ENCODE data around the gene KDM4F.

The KDM4F gene

GRCh38 chr11:95044010-95044409 is 5.2 kb upstream of the KDM4F start:
- H3K4me3 ChIP-seq (ENCODE audit: low read depth, low read length), result no peak overlapping the region
- in situ Hi-C loops (cut with HindIII; ENCODE audit: low sequenced_read_pairs), result no loop called here
- DNase-seq (ENCODE audit: low read depth, low spot score), result no peak
- no peak for TF ChIP-seq CTCF (IDR thresholded peaks at IDR 0.05; ENCODE audit: low read depth, low read length)

- TF ChIP-seq CTCF (IDR thresholded peaks at IDR 0.05; ENCODE audit: low read depth, low read length), result no peak
- no peak for DNase-seq (ENCODE audit: low read depth, low spot score)
- in situ Hi-C loops (cut with HindIII; ENCODE audit: low sequenced_read_pairs), result no loop called here
- H3K4me3 ChIP-seq (ENCODE audit: low read depth, low read length), result no peak overlapping the region
These were observed 3.4 kb upstream of the KDM4F start for GRCh38 chr11:95045812-95046211.

- in situ Hi-C loops (cut with HindIII; ENCODE audit: low sequenced_read_pairs), result no loop called here
- H3K4me3 ChIP-seq (ENCODE audit: low read depth, low read length), result no peak overlapping the region
- DNase-seq (ENCODE audit: low read depth, low spot score), result no peak
- TF ChIP-seq CTCF (IDR thresholded peaks at IDR 0.05; ENCODE audit: low read depth, low read length), result no peak
These were observed 1.5 kb downstream of the KDM4F start for GRCh38 chr11:95050595-95051202.

DNA sequence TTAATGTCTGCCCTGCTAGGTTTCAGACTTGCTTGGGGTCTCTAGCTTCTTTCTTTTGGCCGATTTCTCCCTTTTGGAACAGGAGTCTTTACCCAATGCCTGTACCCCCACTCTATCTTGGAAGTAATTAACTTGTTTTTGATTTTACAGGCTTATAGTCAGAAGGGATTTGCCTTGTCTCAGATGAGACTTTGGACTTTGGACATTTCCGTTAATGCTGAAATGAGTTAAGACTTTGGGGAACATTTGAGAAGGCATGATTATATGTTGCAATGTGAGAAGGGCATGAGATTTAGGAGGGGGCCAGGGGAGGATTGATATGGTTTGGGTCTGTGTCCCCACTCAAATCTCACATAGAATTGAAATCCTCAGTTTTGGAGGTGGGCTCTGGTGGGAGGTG is 5.1 kb downstream of the KDM4F start:
- no peak overlapping the region for H3K4me3 ChIP-seq (ENCODE audit: low read depth, low read length)
- no peak for TF ChIP-seq CTCF (IDR thresholded peaks at IDR 0.05; ENCODE audit: low read depth, low read length)
- in situ Hi-C loops (cut with HindIII; ENCODE audit: low sequenced_read_pairs), result no loop called here
- DNase-seq (ENCODE audit: low read depth, low spot score), result no peak

DNA sequence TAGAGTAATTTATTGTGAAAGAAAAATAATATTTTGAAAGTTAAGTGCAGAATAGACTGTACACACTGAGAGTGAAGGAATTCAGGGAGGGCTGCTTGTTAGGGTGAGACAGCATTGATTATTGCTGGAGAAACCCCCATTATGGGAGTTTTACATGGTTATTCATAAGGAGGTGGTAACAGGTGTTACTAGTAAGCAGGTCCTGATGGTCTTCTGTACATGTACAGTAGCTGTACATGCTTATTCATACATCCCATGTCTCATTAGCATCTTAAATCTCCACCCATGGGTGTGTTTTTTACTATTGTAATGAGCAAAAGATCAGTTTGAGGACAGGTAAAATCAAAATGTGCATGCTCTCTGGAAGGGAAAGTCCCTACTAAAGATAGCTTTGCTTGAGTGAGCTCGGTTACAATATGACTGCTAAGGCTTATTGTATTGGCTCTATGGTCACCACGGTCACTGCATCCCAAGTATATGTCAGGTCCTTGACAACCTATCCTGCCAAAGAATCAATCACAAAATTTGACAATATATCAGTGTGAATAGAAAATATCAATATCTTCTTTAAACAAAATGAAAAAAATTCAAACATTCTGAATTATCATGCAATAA is 6.2 kb downstream of the KDM4F start:
- TF ChIP-seq CTCF (IDR thresholded peaks at IDR 0.05; ENCODE audit: low read depth, low read length), result no peak
- no peak overlapping the region for H3K4me3 ChIP-seq (ENCODE audit: low read depth, low read length)
- in situ Hi-C loops (cut with HindIII; ENCODE audit: low sequenced_read_pairs), result no loop called here
- DNase-seq (ENCODE audit: low read depth, low spot score), result no peak

GRCh38 chr11:95057959-95058358 is 8.7 kb downstream of the KDM4F start:
- no peak for TF ChIP-seq CTCF (IDR thresholded peaks at IDR 0.05; ENCODE audit: low read depth, low read length)
- DNase-seq (ENCODE audit: low read depth, low spot score), result no peak
- in situ Hi-C loops (cut with HindIII; ENCODE audit: low sequenced_read_pairs), result no loop called here
- no peak overlapping the region for H3K4me3 ChIP-seq (ENCODE audit: low read depth, low read length)

Measured in astrocyte of the spinal cord (primary cell).